ENCODE measurements around the gene HSPB2. TPM values are rescaled to one million over a fixed set of nuclear protein-coding genes. Genes with fewer than 3 reads are reported as not detected.
"Not testable (repeated sequence)": the region's sequence is repeated elsewhere in the genome, so short reads cannot be mapped to it uniquely, and the experiment has no call there.

Gene HSPB2
- total RNA-seq, 2 donors from 2014 or later, result 0.85 TPM; not detected in 1

DNA sequence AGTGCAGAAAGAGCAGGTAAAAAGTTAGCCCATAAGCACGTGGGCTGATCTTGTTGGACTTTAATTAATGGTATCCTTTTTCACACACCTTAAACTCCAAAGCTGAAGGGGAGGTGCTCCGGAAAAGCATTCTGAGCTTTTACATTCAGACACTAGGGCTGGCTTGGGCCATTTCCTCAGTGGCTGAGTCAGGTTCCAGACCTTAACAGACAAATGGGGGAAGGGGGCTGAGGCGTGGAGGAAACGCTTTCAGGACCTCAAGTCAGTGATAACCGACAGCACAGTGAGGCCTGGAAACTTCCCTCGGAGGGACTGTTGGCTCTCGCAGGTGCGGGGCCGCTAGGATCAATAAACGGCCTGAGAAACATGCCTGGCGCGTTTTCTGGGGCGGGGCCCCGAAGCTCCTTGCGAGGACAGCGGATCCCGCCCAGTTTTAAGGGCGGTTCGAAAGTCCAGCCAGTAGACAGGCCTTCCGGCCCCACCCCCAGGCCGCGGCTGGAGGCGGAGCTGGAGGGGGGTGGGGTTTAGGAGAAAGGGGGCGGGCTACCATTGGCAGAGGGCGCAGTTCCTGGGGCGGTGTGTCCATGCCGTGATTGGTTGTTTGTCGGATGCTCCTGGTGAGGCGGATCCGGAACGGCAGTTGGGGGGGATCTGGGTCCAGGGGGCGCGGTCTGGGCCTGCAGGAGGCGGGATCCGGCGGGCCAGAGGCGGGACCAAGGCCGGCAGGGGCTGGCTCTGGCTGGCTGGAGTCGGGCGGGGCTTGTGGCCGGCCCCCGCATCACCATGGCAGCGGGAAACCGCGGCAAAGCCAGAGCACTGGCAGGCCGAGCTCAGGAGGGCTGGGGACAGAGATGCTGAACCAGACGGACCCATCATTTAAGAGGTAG is 14.2 kb downstream of the HSPB2 start:
- H3K36me3 ChIP-seq, result no peaks in the 10 kb centered on the region
- peak; percentile 79 for TF ChIP-seq POLR2A (IDR thresholded peaks at IDR 0.05)
- TF ChIP-seq, protein P1, sequence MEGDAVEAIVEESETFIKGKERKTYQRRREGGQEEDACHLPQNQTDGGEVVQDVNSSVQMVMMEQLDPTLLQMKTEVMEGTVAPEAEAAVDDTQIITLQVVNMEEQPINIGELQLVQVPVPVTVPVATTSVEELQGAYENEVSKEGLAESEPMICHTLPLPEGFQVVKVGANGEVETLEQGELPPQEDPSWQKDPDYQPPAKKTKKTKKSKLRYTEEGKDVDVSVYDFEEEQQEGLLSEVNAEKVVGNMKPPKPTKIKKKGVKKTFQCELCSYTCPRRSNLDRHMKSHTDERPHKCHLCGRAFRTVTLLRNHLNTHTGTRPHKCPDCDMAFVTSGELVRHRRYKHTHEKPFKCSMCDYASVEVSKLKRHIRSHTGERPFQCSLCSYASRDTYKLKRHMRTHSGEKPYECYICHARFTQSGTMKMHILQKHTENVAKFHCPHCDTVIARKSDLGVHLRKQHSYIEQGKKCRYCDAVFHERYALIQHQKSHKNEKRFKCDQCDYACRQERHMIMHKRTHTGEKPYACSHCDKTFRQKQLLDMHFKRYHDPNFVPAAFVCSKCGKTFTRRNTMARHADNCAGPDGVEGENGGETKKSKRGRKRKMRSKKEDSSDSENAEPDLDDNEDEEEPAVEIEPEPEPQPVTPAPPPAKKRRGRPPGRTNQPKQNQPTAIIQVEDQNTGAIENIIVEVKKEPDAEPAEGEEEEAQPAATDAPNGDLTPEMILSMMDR (IDR thresholded peaks at IDR 0.05), result peak in 2 of 4 experiments; percentile 17 to 27
- peak; percentile 89 for TF ChIP-seq POLR2AphosphoS5 (IDR thresholded peaks at IDR 0.05)
- H3K27ac ChIP-seq, result peak overlapping the region; percentile 89 to 97
- no peaks in the 10 kb centered on the region for H3K27me3 ChIP-seq (replicated peaks; ENCODE audit: insufficient read depth)
- H3K9me3 ChIP-seq, result no peaks in the 10 kb centered on the region
- H3K4me3 ChIP-seq, result peak overlapping the region; percentile 15 to 22
- WGBS, result 1% methylated on average over 39 of the region's 47 CpGs
- DNase-seq (ENCODE audit: low spot score), result peak; percentile 96
- H3K4me1 ChIP-seq (replicated peaks), result peaks cover 8% of the 10 kb centered on the region
- intact Hi-C loops (cut with DNase I), result loop anchor here (5.0 kb wide), 1 partner anchor 49 kb away; the partner anchor contains the start of genes CFAP68 and FDXACB1

DNA sequence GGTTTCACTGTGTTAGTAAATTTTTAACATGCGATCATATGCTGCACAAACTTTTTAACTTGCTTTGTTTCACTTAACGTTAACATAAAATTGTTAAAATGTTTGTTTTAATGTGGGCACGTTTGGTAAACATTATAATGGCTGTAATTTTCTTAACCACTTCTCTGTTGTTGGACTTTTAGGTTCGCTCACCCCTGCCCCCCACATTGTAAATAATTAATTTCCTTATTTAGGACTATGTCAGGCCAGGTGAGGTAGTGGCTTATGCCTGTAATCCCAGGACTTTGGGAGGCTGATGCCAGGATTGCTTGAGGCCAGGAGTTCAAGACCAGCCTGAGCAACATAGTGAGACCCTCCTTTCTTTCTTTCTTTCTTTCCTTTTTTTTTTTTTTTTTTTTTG is 17.9 kb downstream of the HSPB2 start:
- H3K4me1 ChIP-seq (replicated peaks), result peaks cover 4% of the 10 kb centered on the region
- intact Hi-C loops (cut with DNase I), result loop anchor here (2.0 to 5.0 kb wide), 2 partner anchors 52 to 157 kb away; partner anchors contain the start of genes SDHD and TIMM8B
- no peak overlapping the region for H3K4me3 ChIP-seq
- H3K27me3 ChIP-seq (replicated peaks; ENCODE audit: insufficient read depth), result no peaks in the 10 kb centered on the region
- no peak overlapping the region for H3K27ac ChIP-seq
- no peaks in the 10 kb centered on the region for H3K36me3 ChIP-seq
- WGBS, result 50% methylated on average over 4 of the region's 4 CpGs
- TF ChIP-seq POLR2AphosphoS5 (IDR thresholded peaks at IDR 0.05) (no peak), POLR2A (IDR thresholded peaks at IDR 0.05) (no peak)
- TF ChIP-seq, protein P1 (IDR thresholded peaks at IDR 0.05), result no peak
- no peaks in the 10 kb centered on the region for H3K9me3 ChIP-seq
- no peak for DNase-seq (ENCODE audit: low spot score)

DNA sequence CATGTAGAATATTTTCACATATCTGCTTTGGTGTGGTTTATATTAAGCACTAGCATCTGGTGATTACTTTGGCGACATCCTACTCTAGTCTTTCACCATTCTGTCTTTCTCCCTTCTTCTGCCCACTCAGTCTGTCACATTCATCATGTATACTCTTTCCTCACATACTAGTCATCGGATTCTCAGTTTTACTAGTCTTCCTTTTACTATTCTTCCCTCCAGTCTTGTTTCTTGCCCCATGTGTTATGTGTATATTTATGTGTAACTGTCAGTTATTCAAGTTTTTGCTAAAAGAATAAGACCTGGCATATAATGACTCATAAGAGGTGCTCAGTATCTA is 20.0 kb downstream of the HSPB2 start:
- H3K9me3 ChIP-seq, result no peaks in the 10 kb centered on the region
- 86% methylated on average over 2 of the region's 2 CpGs for WGBS
- no peak overlapping the region for H3K27ac ChIP-seq
- H3K4me3 ChIP-seq, result no peak overlapping the region
- intact Hi-C loops (cut with DNase I), result loop anchor here (5.0 kb wide), 1 partner anchor 155 kb away; the partner anchor contains the start of genes SDHD and TIMM8B
- H3K4me1 ChIP-seq (replicated peaks), result no peaks in the 10 kb centered on the region
- no peaks in the 10 kb centered on the region for H3K27me3 ChIP-seq (replicated peaks; ENCODE audit: insufficient read depth)
- no peak for DNase-seq (ENCODE audit: low spot score)
- no peak for TF ChIP-seq POLR2AphosphoS5 (IDR thresholded peaks at IDR 0.05)
- TF ChIP-seq, protein P1 (IDR thresholded peaks at IDR 0.05), result no peak
- no peak for TF ChIP-seq POLR2A (IDR thresholded peaks at IDR 0.05)
- no peaks in the 10 kb centered on the region for H3K36me3 ChIP-seq

DNA sequence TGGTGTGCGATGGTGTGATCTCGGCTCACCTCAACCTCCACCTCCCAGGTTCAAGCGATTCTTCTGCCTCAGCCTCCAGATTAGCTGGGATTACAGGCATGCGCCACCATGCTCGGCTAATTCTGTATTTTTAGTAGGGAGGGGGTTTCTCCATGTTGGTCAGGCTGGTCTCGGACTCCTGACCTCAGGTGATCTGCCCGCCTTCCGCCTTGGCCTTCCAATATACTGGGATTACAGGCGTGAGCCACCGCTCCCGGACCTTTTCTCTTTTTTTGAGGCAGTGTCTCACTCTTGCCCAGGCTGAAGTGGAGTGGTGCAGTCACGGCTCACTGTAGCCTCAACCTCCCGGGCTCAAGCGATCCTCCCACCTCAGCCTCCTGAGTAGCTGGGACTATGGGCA is 20.6 kb downstream of the HSPB2 start:
- WGBS, result 94% methylated on average over 14 of the region's 14 CpGs
- not testable (repeated sequence) for H3K4me3 ChIP-seq; H3K9me3 ChIP-seq; H3K36me3 ChIP-seq; H3K27me3 ChIP-seq (replicated peaks; ENCODE audit: insufficient read depth); H3K27ac ChIP-seq; H3K4me1 ChIP-seq (replicated peaks); DNase-seq (ENCODE audit: low spot score)
- intact Hi-C loops (cut with DNase I), result loop anchor here (5.0 kb wide), 1 partner anchor 154 kb away; the partner anchor contains the start of genes SDHD and TIMM8B

DNA sequence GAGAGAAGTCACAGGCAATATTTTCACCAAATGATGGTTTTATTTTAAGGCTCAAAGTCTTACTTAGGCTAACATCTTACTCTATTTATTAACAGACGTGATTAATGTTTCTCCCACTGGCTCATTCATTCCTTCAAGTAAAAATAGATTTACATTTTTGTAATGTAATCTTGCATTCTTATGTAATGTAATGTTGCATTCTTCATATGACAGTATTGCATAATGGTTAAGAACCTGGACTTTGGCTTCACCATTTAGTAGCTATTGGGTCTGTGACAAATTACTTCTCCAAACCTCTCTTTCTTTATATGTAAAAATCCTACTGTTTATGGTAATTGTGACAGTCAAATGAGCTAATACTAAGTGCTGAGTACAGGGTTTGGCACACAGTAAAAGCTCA is 21.3 kb downstream of the HSPB2 start:
- no peaks in the 10 kb centered on the region for H3K27me3 ChIP-seq (replicated peaks; ENCODE audit: insufficient read depth)
- H3K36me3 ChIP-seq, result no peaks in the 10 kb centered on the region
- intact Hi-C loops (cut with DNase I), result loop anchor here (5.0 kb wide), 1 partner anchor 153 kb away; the partner anchor contains the start of genes SDHD and TIMM8B
- DNase-seq (ENCODE audit: low spot score), result no peak
- no peak overlapping the region for H3K4me3 ChIP-seq
- 84% methylated on average over 1 of the region's 1 CpG for WGBS
- no peak overlapping the region for H3K27ac ChIP-seq
- TF ChIP-seq, protein P1 (IDR thresholded peaks at IDR 0.05), result no peak
- TF ChIP-seq POLR2A (IDR thresholded peaks at IDR 0.05), result no peak
- TF ChIP-seq POLR2AphosphoS5 (IDR thresholded peaks at IDR 0.05), result no peak
- no peaks in the 10 kb centered on the region for H3K4me1 ChIP-seq (replicated peaks)
- H3K9me3 ChIP-seq, result no peaks in the 10 kb centered on the region
